ENCODE measurements around the gene THSD7A.

The THSD7A gene

DNA sequence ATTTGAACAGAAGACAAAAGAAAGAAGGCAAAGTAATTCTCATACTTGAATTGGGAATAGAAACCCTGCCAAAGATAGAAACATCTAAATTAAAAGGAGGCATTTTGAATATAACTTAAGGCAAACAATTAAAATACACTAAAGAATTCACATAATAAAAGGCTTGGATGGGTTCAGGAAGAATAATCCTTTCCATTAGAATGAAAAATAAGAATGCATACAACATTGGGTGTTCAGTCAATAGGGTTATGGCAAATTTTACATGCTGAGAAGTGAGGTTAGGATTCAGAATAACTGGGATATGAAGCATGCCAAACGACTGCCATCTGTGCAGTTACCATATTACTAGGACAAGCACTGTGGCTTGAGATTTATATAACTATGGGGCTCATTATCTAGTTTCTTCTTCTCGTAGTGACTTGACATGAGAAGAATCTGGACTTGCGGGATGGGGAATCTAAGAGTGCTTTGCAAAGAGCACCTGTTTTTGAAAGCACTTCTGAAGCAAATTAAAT is 326.5 kb downstream of the THSD7A start:
- DNase-seq = no peak

DNA sequence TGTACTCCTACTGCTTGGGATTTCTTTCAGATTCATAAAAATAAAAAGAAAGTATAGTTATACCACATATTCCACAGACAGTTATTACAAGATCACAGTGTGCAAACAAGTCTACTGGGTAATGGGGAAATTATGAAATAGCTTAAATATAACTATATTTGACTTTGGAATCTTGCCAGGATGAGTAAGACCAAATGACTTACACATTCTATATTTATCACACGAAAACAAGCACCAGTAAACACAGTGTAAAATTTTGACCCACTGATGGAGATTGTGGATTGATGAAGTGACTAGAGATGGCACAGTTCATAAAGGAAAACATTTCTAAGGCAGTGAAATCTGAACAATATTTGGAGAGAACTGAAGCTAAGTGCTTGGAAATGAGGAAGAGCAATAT is 339.7 kb downstream of the THSD7A start:
- no peak for DNase-seq

DNA sequence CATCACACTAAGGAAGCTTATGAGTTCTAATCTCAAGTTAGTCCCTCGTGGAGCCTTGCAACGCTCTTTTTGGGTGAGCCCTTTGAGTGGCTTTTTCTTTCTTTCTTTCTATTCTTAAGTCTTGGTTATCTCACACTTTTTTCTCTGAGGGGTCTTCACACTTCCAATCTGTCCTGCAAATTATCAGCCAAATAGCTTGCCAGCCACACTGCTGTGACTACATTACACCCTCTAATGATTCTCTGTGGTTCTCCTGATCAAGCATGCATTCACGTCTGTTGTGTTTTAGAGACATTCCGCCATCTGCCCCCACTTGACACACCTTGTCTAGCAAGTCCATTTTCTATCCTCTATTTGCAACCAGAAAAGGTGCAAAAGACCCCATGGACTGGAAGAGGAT is 340.2 kb downstream of the THSD7A start:
- no peak for DNase-seq

DNA sequence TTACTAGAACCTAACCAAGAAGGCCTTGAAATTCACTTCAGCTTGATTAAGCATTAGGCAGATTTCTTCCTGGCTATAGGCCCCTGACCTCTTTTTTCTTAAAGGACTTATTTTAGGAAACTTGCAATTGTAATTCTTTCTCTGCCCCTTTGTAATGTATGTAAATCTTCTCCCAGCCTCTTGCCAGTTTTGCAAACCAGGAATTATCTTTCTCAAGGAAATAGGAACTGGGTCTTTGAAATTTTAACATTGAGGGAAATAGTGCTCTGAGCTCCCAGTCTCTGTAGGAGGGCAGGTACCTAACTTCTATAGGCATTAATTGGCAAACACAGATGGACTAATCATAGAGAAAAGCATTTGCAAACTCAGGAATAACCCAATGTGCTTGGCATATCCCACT is 342.7 kb downstream of the THSD7A start:
- no peak for DNase-seq

DNA sequence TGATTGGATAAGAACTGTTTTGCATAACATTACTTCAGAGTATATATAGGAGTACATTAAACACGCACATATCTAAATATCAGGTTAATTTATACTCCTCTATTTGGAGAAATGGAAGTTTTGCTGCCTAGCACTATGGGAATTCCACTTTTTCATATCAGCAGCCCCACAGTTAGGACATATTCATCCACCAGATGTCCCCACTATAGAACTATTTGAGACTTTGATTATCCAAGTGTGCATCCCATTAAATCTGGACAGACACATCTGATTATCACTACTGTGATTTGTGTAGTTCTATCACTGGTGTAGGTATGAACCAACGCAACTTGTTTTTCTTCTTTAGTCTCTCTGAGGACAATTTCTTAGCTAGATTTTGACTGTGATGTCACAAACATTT is 345.7 kb downstream of the THSD7A start:
- DNase-seq = no peak

DNA sequence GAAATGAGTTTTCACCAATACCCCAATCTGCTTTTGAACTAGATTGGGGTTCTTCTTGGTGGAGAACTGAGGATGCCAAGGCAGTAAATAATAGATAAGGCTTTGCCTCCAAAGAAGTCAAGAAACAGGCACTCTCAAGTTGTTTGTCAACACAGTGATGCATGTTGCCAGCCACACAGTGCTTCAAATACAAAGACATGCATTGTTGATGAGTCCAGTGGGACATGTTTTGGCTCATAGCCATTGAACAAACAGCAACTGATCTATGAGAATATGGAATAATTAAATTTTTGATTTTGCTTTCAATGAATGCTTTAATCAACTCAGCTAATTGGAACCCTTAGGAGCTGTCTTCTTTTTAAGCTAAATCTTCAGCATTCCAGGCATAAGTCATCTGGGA is 346.4 kb downstream of the THSD7A start:
- no peak for DNase-seq

DNA sequence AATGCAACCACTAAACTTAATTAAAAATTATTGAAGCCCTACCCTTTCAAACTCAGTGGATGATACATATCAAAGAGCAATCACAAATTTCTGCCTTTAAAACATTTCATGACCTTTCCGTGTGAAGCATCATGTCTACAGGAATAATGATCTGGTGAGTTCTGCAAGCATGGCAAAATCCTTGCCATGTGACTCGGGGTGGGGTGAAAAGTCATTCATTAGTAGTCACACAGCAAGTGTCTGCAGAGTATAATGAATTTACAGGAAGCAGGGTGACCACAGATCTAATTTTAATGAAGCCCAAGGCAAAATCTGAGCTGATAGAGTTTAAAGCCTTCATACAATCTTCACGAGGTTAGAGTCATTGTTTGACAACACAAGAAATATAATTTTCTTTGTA is 351.9 kb downstream of the THSD7A start:
- no peak for DNase-seq

DNA sequence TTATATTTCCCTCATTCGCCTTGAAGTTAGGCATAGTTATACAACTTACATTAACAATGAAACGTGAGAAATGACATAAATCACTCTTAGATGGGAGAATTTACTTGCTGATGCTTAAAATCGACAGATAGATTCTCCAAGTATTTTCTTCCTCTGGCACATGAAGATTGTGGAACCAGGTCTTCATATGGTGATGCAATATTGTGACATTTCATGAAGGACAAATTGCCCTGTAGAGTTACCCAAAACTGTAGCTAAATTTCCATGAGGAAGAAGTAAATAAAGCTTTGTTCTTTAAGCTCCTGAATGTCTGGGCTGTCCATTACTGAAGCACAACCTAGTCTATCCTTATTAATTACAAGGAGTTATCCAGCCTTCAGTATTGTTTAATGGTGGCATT is 353.1 kb downstream of the THSD7A start:
- no peak for DNase-seq

DNA sequence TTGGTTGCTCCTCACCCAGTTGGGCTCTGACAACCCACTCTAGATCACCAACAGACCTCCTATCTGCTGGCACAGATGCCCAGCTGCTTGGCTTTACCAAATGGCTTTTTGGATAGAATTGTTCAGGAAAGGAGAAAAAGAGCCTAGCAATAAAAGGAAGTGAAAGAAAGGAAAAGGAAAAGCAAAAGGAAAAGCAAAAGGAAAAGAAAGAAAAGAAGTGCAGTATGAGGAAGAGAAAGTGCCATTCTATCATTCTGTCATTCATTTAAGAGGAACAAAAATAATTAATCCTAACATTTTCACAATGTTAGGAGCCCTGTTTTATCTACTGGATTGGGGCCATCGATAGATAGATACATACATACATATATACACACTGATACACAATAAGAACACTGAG is 353.6 kb downstream of the THSD7A start:
- no peak for DNase-seq

DNA sequence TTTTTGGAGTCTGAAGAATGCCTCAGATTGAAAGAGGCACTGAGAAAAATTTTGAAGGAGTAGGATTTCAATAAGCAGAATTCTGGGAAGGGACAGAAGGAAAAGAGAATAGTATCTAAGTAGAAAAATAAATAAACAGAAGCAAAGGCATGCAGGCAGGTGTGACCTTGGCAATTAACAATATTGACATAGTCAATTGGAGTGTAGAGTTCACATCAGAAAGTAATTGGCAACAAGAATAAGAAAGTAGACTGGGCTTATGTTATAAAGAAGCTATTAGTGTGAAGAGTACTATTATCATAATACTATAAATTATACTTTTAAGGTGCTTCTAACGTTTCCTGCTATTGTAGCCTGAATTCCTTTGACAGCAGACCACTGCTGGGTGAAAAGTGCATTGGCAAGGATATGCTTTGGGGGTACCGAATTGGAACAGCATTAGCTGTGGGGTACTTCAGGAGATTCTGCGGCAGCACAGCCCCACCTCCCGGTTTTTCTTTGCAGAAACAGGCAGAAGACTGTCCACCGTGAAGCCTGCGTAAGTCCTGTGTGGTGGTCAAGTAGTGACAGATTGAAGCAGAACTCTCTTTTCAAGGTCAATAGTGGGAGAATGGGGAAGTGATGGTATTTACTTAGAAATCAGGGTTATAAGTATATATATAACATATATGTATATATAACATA is 357.0 kb downstream of the THSD7A start:
- no peak for DNase-seq

DNA sequence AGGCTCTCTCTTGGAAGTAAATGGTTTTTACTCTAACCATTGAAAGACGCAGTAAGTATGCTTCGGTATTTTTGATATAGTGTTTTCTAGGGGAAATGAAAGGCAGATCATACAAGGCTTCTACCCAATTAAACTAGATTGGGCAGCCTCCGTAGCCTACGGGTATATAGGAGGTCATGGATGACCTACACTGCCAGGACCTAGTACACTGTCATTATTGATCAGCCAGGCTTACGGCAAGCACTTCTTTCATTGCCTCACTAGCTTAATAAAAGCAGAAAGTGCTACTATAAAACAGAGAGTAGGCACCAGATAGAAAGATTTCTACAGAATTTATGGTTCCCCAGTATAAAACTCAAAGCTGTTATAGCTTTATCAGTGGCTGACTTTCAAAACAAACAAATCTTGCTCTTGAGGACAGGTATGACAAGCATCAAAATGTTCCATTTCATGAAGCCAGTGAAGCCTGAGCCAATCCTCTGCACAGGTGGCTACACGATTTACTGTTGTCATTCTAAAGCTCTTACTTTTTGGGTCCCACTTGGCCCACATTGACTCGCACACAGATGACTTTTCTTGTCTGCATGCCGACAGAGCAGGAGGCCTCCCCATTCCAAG is 358.1 kb downstream of the THSD7A start:
- no peak for DNase-seq

DNA sequence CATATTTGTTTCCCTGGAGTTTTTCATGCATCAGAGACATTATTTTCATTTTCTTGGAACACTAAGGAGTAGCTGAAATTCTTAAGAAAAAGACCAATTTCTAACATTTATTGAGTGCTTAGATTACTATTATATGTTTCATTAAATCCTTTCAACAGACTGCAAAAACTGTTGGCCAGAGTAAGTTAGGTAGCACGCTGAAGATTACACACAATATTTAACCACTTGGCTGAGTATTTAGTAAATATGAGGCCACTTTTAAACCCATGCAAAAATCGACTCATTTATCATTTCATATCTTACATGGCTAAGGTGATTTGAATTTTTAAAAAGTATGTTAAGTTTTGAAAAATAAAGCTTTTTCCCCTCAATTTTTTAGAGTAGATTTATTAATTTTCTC is 358.8 kb downstream of the THSD7A start:
- no peak for DNase-seq

DNA sequence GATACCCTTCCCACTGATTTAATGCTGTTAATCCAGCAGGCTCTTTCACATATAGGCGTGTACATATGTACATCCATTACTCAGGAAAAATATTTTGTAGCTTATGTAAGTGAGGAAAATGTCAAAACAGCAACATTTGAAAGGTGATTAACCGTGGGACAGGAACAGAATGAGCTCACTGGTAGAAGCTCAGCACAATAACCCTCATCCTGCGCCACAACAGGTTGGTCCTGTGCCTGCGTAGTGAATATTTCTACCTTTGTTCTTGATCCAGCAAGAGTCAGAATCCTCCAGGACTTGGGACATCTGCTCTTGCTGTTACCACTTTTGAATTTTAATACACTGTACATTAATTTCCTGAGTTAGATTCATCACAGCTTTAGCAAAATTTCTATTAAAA is 359.4 kb downstream of the THSD7A start:
- DNase-seq = no peak

DNA sequence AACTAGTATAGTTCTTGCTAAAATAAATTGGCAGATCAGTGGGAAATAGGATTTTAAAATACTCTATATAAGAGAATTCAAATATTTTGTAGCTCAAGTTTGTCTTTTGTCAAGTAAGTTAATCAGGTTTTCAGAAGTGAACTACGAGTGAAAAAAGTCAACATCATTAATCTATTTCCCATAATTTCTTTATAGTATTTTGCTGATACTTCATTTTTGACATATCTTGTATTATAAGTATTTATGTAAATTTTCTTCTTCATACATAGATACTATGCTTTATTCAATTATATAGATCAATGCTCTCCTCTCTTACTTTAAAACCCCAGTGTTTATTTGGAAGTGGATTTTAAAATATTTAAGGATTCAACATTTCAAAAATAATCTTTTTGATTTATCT is 360.7 kb downstream of the THSD7A start:
- no peak for DNase-seq

DNA sequence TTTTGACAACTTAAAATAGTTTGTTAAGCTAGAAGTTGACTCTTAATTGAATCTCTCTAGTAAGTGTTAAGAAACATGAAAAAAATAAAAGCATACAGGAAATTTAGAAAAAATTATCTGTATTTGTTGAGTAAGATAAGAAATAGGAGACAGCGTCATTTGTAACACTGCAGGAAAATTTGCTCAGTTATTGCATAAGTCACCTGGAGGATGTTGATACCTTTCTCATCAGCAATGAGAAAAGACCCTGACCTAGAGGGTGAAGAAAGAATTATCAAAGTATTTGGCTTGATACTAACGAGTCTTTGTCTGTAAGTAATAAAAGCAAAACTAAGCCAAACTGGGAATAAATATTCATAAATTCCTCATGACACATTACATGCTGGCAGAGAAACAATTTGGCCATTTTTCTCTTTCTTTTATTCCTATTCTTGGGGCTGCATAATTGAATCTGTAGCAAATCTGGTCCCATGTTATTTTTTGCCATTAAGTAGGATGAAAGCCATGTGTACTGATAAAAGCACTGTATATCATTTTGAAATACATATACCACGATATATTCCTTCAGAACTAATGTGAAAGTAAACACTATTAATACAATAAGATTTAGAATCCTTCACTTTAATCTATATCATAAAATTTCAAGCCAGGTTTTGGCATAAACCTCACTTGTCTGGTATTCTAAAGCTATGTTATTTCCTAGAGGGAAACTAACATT is 362.8 kb downstream of the THSD7A start:
- DNase-seq = no peak

DNA sequence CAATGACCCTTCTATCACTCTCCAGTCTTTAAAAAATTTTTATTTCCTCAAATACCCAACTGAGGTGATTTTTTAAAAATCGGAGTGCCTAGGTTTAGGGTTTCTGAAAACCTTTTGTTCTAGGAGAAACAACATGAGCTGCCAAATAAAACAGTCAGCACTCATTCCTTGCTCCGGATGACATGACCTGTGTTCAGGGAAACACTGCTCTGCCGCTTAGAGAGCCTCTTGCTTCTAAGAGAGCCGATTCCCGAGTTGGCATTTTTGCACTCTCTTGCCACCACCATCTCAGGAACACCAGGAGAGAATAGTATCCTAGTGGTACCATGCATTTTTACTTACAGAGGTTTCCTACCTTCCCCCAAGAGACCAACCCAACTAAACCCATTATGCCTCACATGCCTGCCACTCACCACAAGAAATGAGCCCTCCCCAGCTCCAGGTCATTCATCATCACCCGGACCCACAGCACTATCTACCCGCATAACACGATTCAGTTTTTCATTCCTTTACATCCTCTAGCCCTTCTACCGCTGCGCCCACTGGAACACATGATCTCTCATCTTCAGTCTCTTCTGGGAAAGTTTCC is 365.4 kb downstream of the THSD7A start:
- DNase-seq = no peak

DNA sequence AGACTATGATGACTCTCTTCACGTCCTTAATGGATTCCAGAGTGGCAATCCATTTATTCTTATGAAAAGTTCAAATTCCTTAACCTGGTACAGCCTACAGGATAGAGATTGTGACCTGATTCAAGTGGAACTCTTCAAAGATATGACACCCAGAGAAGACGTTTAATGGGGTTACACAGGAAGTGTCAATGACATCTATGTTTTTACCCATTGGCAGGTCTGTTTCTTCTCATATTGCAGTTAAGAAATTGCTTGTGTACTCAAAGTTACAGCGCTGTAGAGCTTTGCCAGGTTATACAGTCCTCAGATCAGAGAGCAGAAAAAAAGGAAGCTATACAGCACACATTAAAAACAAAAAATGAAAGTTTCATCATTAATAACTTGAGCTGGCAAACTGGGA is 367.4 kb downstream of the THSD7A start:
- no peak for DNase-seq

DNA sequence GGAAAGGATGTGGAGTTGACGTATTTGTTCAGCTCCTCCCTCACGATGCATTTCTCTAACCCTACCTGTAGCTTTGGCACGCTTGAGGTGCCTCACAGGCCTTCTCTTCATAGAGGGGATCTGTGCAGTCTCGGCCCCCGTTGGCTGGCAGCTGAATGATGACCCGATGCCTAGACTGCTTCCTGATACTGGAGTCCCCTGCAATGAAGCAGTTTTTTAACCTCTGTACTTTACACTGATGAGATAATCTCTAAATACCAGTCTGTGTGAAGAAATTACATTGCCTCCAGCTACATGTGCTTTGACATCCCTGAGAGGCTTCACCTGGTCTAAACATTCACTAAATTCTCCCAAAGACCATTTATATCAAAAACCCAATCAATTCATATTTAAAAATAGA is 370.1 kb downstream of the THSD7A start:
- DNase-seq = no peak

DNA sequence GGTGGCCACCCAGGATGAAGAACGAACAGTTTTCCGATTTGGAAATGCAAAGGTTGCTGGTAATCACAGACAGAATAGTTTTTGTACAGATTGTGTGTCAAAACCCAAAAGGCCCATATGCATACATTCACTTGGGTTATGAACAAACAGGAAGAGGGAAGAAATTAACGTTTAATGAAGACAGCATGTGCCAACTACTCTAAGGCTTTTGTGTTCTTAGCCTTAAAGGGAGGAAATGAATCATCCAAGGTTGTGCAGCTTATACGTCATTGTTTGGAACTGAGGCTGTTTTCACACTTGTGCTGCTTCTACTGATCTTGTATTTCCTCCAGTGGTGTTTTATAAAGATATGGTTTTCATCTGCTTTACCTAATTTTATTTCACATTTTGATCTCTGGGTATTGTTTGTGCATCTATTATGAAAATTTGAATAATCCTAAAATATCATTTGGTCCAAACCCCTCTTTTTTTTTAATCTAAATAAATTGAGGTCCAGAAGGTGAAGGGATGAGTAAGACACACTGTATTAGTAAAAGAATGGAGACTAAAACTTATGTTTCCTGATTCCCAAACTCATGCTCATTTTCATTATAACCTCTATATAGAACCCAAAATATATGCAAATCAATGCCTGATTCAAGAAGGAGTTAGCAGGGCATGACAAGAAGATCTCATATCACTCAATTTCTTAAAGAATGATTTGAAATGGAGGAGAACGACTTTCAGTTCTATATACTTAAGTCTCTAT is 373.1 kb downstream of the THSD7A start:
- no peak for DNase-seq

DNA sequence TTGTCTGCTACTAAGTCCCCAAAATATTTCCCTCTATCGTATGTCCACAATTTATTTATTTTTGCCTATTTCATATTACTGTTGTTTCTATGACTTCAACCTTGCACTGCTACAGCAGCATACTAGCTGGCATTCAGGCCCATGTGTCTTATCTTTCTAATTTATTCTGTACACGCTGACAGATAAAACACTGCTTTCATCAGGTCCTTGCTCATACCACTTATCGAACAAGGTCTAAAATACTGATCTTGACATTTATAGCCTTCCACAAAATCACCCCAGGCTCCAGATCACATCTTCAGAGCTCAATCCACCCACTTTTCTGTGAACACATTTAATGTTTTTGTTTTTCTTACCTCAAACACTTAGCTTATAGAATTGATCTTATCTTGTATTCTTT is 374.6 kb downstream of the THSD7A start:
- DNase-seq = no peak

DNA sequence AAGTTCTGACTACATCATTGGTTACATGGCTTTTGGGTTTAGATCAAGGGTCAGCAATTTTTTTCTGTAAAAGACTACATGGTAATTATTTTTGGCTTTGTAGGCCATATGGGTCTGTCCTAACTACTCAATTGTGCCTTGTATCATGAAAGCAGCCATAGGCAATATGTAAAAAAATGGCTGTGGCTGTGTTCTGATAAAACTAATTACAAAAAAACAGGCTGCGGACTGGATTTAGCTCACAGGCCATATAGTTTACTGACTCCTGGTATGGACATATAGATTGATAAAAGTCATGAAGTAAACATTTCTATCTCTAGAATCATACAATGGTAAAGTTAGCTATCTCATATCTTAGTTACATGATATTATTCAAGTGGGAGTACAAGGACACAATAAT is 375.4 kb downstream of the THSD7A start:
- DNase-seq = no peak

DNA sequence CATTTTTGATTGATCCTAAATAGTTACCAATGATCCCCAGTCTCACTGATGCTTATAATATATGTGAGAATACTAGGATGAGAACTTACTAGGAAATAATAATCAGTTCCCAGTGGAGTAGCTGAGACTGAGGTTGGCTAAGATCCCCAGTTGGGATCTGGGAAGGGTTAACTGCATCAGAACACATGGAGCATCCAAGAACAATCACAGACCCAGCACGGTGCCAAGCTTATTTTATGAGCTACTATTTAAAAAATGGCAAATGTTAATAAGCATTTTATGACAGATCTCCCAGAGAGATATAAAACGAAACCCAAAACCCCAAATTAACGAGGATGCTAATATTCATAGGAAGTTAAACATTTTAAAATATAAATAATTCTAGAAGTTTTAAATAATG is 379.5 kb downstream of the THSD7A start:
- DNase-seq = no peak

DNA sequence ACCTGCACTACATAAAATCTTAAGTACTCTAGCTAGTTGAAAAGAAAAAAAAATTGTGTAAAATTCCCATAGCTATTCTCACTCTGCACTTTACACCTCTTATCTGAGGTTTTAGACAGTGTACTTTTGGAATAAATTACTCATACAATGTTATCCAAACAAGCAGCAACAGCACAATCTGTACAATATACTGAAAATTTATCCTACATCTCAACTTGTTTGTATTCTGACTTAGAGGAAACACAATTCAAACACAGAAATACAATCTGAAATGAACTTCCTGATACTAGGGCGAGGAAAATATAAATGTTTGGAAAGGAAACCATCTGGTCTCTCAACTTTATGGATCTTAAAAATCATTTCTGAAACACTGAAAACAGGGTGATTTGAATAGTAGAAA is 381.7 kb downstream of the THSD7A start:
- no peak for DNase-seq

Data from hippocampal formation (tissue), 2 donors.